ENCODE results near the gene CXorf65. TPM values are rescaled to one million over a fixed set of nuclear protein-coding genes. Genes with fewer than 3 reads are reported as not detected.

Gene CXorf65
- total and polyA plus RNA-seq, 8 donors, result not detected

DNA sequence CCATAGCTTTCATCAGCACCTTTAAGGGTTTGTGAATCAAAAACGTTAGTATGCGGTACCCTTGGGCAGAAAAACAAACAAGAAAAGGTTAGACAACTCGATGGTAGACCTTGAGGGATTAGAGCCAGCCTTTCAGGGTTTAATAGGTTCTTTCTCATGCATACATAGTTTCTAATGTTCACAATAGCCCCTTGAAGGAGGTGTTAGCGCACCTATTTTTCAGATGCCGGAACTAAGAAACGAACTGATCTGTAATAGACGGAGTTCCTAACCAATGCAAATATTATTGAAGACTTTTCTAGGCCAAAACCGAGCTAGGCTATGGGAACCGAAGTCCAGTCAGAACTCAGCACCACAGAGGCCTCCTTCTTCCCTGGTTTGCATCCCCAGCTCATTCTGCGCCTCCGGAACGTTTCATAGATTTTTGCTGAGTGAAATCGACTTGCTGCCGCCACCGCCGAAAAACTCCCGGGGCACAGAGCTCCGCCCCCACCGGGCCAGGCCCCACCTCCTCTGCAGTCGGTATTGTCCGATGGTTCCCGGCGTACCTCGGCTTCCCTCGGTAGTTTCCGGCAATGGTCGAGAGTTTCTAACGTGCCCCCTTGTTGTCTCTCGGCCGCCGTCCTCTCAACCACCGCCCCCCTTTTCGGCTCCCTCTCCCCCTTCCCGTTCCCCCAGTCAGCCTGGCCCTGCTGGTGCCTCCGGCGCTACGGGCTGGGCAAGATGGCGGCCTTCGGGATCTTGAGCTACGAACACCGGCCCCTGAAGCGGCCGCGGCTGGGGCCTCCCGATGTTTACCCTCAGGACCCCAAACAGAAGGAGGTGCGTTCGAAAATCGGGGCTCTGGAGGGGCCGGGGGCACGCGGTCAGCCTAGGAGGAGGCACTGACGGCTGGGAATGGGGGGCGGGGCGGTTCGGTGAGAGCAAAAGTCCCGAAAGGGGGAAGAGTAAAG is 11.8 kb upstream of the CXorf65 start, which contains the start of gene MED12:
Gene MED12 (plus strand): TSS at position 565 of the 953 bp plus-strand sequence. CDS start 159 bp downstream, at position 724.
- intact Hi-C loops (cut with DNase I), result no loop called here
- FAIRE-seq (no peak), ATAC-seq (peak; percentile 94 to 99 (median 98)), DNase-seq (peak; percentile 71 to 89 (median 78))
- H3K27me3 ChIP-seq, result peaks cover 0 to 4% (median 0%) of the 10 kb centered on the region in 4 donors
- H3K9me3 ChIP-seq, result no peaks in the 10 kb centered on the region
- H3K4me1 ChIP-seq, result no peaks in the 10 kb centered on the region
- H3K36me3 ChIP-seq, result peaks cover 0 to 9% (median 0%) of the 10 kb centered on the region in 3 donors
- H3K4me3 ChIP-seq, result peak within 1 kb of the TSS; percentile 21 to 46 (median 34)
- TF ChIP-seq, protein P1, sequence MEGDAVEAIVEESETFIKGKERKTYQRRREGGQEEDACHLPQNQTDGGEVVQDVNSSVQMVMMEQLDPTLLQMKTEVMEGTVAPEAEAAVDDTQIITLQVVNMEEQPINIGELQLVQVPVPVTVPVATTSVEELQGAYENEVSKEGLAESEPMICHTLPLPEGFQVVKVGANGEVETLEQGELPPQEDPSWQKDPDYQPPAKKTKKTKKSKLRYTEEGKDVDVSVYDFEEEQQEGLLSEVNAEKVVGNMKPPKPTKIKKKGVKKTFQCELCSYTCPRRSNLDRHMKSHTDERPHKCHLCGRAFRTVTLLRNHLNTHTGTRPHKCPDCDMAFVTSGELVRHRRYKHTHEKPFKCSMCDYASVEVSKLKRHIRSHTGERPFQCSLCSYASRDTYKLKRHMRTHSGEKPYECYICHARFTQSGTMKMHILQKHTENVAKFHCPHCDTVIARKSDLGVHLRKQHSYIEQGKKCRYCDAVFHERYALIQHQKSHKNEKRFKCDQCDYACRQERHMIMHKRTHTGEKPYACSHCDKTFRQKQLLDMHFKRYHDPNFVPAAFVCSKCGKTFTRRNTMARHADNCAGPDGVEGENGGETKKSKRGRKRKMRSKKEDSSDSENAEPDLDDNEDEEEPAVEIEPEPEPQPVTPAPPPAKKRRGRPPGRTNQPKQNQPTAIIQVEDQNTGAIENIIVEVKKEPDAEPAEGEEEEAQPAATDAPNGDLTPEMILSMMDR (IDR thresholded peaks at IDR 0.05), result no peak
- peak within 1 kb of the TSS in 3 of 4 donors; percentile 39 to 67 (median 50) for H3K27ac ChIP-seq
- 1 to 27% methylated on average over 52 to 56 of the region's 56 CpGs for WGBS, 2 donors

DNA sequence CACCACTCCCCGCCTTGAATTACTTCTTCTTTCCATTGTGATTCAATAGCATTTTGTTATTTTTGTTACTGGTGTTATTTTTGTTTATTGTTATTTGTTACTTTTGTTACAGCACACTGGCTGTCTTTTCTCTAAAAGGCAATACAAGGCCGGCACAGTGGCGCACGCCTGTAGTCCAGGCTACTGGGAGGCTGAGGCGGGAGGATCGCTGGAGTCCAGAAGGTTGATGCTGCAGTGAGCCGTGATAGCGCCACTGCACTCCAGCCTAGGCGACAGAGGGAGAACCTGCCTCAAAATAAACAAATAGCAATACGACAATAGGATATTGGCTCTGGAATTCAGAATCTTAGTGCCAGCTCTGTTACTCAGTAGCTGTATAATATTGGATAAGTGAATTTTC is 10.8 kb upstream of the CXorf65 start:
- DNase-seq (no peak), FAIRE-seq (no peak), ATAC-seq (no peak)
- WGBS, 2 donors, result 68 to 73% methylated on average over 10 of the region's 10 CpGs
- Histone ChIP-seq H3K27me3 (peaks cover 0 to 5% (median 0%) of the 10 kb centered on the region in 4 donors), H3K9me3 (no peaks in the 10 kb centered on the region), H3K36me3 (peaks cover 0 to 3% (median 0%) of the 10 kb centered on the region in 3 donors), H3K27ac (no peak overlapping the region), H3K4me3 (no peak overlapping the region), H3K4me1 (no peaks in the 10 kb centered on the region)
- intact Hi-C loops (cut with DNase I), result no loop called here
- TF ChIP-seq, protein P1 (IDR thresholded peaks at IDR 0.05), result no peak

DNA sequence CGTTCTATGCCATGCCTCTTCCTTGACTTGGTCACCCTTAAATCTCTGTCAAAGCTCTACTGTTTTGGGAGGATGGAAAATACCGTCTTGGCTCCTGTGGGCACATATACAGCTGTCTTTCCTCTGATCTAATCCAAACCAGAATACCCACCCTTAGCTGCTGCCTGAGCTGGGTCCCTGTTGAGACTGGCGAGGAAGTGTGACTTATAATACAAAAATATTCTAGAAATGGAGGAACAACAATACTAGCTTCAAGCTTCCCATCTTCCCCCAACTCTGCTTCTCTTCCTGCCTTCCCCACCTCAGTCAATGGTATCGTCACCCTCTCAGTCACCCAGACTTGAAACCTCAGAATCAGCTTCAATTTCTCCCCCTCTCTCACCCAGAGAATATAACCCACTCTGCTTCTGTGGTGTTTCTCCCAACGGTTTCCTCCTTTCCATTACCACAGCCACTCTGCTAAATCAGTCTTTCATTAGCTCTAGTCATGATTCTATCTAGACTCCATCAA is 5.4 kb upstream of the CXorf65 start:
- DNase-seq (no peak), ATAC-seq (no peak), FAIRE-seq (no peak)
- Histone ChIP-seq H3K27me3 (peaks cover 0 to 5% (median 0%) of the 10 kb centered on the region in 4 donors), H3K27ac (no peak overlapping the region), H3K4me1 (no peaks in the 10 kb centered on the region), H3K36me3 (no peaks in the 10 kb centered on the region), H3K4me3 (no peak overlapping the region), H3K9me3 (no peaks in the 10 kb centered on the region)
- TF ChIP-seq, protein P1 (IDR thresholded peaks at IDR 0.05), result no peak
- WGBS, 2 donors, result 55 to 60% methylated on average over 5 of the region's 5 CpGs
- intact Hi-C loops (cut with DNase I), result no loop called here

DNA sequence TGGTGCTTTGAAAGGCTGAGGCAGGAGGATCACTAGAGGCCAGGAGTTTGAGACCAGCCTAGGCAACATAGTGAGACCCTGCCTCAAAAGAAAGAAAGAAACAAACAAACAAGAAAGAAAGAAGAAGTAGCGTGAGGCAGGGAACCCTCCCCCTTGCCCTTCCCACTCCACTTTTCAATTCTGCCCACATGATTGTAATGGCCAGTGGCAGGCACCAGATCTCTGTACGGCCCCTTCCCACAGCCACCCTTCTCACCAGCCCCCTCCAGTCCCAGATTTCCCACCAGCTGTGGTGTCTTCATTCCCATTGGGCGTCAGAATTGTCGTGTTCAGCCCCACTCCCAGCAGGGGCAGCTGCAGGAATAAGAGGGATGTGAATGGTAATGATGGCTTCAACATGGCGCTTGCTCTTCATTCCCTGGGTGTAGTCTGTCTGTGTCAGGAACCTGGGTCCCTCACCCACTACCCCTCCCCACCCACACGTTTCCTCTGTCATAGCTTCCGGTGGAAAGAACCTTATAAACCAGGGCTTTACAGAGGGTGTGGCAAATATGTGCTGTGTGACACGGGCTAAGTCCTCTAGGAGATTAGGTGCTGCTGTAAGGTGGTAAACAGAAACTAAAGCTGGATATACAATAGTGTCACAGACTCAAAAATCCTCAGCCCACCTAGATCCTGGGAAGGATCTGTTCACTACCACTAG is 4.8 kb upstream of the CXorf65 start, which contains the start of gene IL2RG:
Gene IL2RG (minus strand): TSS at position 437 of the 703 bp plus-strand sequence. CDS start 38 bp downstream, at position 399.
- Histone ChIP-seq H3K4me1 (no peaks in the 10 kb centered on the region), H3K4me3 (no peak within 1 kb of the TSS), H3K27me3 (peaks cover 0 to 5% (median 2%) of the 10 kb centered on the region in 4 donors), H3K27ac (peak within 1 kb of the TSS in 1 of 4 donors; percentile 22), H3K36me3 (no peaks in the 10 kb centered on the region), H3K9me3 (no peaks in the 10 kb centered on the region)
- TF ChIP-seq, protein P1 (IDR thresholded peaks at IDR 0.05), result no peak
- WGBS, 2 donors, result 55 to 61% methylated on average over 8 of the region's 8 CpGs
- intact Hi-C loops (cut with DNase I), result no loop called here
- DNase-seq (no peak), ATAC-seq (peak in 2 of 4 donors; percentile 44 to 59), FAIRE-seq (no peak)
